HG03565 (cell line): ENCODE measurements around the gene CACNA1I.
"Not testable (repeated sequence)": the region's sequence is repeated elsewhere in the genome, so short reads cannot be mapped to it uniquely, and the experiment has no call there.

ENCODE experiments used
- ATAC-seq: cut with Tn5 transposase; IDR thresholded peaks from one replicate; pipeline ENCODE4 v1.9.1; 2021; ENCODE audit warnings: mild to moderate bottlenecking, moderate library complexity; ENCODE audit not compliant: unreplicated experiment

The CACNA1I gene

GRCh38 chr22:39731481-39731880, 160.9 kb downstream of the CACNA1I start:
- ATAC-seq: no peak

GRCh38 chr22:39731881-39732555, 161.5 kb downstream of the CACNA1I start:
- ATAC-seq: no peak

GRCh38 chr22:39732625-39733024, 162.1 kb downstream of the CACNA1I start:
- ATAC-seq: no peak

- ATAC-seq: no peak
These were observed 162.6 kb downstream of the CACNA1I start for GRCh38 chr22:39733191-39733590.

- not testable (repeated sequence) for ATAC-seq
These were observed 163.5 kb downstream of the CACNA1I start for GRCh38 chr22:39734046-39734445.

GRCh38 chr22:39734866-39735265, 164.3 kb downstream of the CACNA1I start:
- ATAC-seq: no peak

GRCh38 chr22:39735776-39736175, 165.2 kb downstream of the CACNA1I start:
- no peak for ATAC-seq

- ATAC-seq: no peak
These were observed 168.2 kb downstream of the CACNA1I start for GRCh38 chr22:39738746-39739145.
